Measurements from ENCODE around the gene PRKCZ. TPM values are rescaled to one million over a fixed set of nuclear protein-coding genes. Genes with fewer than 3 reads are reported as not detected.

PRKCZ gene
- total RNA-seq, 3 donors from 2014 or later (not counting 1 experiment from before 2014, with no cell fraction given) = 25.1 to 37.1 (median 30.5) TPM

DNA sequence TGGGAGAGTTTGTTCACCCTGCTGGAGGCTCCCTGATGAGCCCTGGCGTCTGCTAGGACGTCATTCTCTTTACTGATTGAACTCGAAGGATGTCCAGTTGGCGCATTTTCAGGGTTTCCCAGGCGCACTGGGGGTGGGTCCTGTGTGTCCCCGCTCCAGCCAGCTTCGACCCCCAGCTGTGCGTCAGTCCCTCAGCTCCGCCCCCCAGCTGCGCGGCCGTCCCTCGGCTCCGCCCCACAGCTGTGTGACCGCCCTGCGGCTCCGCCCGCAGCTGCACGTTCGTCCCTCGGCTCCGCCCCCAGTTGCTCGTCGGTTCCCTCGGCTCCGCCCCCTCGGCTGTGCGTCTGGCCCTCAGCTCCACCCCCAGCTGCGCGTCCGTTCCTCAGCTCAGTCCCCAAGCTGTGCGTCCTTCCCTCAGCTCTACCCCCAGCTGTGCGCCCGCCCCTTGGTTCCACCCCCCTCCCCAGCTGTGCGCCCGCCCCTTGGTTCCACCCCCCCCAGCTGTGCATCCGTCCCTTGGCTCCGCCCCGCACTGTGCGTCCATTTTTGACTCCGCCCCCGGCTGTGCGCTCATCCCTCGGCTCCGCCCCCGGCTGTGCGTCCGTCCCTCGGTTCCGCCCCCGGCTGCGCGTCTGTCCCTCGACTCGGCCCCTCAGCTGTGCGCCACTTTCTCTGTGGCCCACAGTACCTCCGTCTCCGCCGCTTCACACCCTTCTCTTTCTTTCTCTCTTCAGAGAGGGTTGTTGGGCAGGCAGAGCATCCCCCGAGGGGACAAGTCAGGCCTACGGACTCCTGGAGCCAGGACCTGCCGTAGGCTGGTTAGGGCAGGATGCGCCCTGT lies 83.0 kb downstream of the PRKCZ start:
- Mint-ChIP-seq H3K27me3 (ENCODE audit: low read depth in 2 of 2) (no peaks in the 10 kb centered on the region), H3K4me3 (peak overlapping the region; percentile 90), H3K4me1 (peaks cover 12 to 13% of the 10 kb centered on the region in 2 donors), H3K27ac (peak overlapping the region; percentile 94), H3K9me3 (no peaks in the 10 kb centered on the region), H3K36me3 (no peaks in the 10 kb centered on the region)
- TF ChIP-seq, protein P1, sequence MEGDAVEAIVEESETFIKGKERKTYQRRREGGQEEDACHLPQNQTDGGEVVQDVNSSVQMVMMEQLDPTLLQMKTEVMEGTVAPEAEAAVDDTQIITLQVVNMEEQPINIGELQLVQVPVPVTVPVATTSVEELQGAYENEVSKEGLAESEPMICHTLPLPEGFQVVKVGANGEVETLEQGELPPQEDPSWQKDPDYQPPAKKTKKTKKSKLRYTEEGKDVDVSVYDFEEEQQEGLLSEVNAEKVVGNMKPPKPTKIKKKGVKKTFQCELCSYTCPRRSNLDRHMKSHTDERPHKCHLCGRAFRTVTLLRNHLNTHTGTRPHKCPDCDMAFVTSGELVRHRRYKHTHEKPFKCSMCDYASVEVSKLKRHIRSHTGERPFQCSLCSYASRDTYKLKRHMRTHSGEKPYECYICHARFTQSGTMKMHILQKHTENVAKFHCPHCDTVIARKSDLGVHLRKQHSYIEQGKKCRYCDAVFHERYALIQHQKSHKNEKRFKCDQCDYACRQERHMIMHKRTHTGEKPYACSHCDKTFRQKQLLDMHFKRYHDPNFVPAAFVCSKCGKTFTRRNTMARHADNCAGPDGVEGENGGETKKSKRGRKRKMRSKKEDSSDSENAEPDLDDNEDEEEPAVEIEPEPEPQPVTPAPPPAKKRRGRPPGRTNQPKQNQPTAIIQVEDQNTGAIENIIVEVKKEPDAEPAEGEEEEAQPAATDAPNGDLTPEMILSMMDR (IDR thresholded peaks at IDR 0.05) = no peak
- Histone ChIP-seq H3K4me1 (ENCODE audit: control insufficient read depth, insufficient read depth, low read length) (peaks cover 19% of the 10 kb centered on the region), H3K4me3 (ENCODE audit: low read length) (peak overlapping the region; percentile 50), H3K36me3 (ENCODE audit: control insufficient read depth, insufficient read depth, low read length) (no peaks in the 10 kb centered on the region), H3K27ac (ENCODE audit: low read length) (peak overlapping the region; percentile 86), H3K9me3 (ENCODE audit: control insufficient read depth, insufficient read depth, low read length) (no peaks in the 10 kb centered on the region), H3K27me3 (ENCODE audit: control insufficient read depth, insufficient read depth, low read length) (no peaks in the 10 kb centered on the region)
- ATAC-seq (peak; percentile 88 to 96 (median 89)), DNase-seq (peak; percentile 98 to 100)
- WGBS (ENCODE audit: insufficient coverage) = 6% methylated on average over 62 of the region's 63 CpGs
- intact Hi-C loops (cut with micrococcal nuclease) = loop anchor here (1.0 kb wide), 2 partner anchors 66 to 224 kb away; no protein-coding TSS in a partner anchor

- H3K4me3 ChIP-seq (ENCODE audit: low read length) = peak overlapping the region; percentile 50
These were observed 83.6 kb downstream of the PRKCZ start for GRCh38 chr1:2133879-2134215.

DNA sequence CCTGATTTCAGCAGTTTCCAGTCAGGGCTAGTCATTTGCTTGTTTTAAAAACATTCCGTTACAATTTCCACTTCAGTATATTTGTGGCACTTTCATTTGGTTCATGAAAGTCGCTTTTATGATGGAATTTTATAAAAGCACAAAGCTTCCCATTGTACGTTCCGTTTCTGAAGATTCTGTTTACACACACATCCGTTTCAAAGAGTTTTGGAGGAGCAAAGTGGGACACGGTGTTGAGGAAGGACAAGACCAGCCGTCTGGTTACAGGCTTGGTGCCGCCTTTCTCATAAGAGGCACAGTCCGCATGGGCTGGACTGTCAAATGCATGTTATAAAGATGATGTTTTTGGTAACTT lies 84.0 kb downstream of the PRKCZ start:
- DNase-seq = no peak
- Mint-ChIP-seq H3K36me3 (no peaks in the 10 kb centered on the region), H3K4me3 (no peak overlapping the region)

More at GRCh38 chr1:2133879-2134215, 83.6 kb downstream of the PRKCZ start:
- TF ChIP-seq, protein P1 (IDR thresholded peaks at IDR 0.05) = no peak
- Histone ChIP-seq H3K27ac (ENCODE audit: low read length) (peak overlapping the region; percentile 86), H3K4me1 (ENCODE audit: control insufficient read depth, insufficient read depth, low read length) (peaks cover 19% of the 10 kb centered on the region), H3K27me3 (ENCODE audit: control insufficient read depth, insufficient read depth, low read length) (no peaks in the 10 kb centered on the region), H3K9me3 (ENCODE audit: control insufficient read depth, insufficient read depth, low read length) (no peaks in the 10 kb centered on the region), H3K36me3 (ENCODE audit: control insufficient read depth, insufficient read depth, low read length) (no peaks in the 10 kb centered on the region)
- Mint-ChIP-seq H3K36me3 (no peaks in the 10 kb centered on the region), H3K9me3 (no peaks in the 10 kb centered on the region), H3K27me3 (ENCODE audit: low read depth in 2 of 2) (no peaks in the 10 kb centered on the region), H3K27ac (peak overlapping the region; percentile 94), H3K4me1 (peaks cover 12 to 13% of the 10 kb centered on the region in 2 donors), H3K4me3 (no peak overlapping the region)
- intact Hi-C loops (cut with micrococcal nuclease) = loop anchor here (1.0 kb wide), 2 partner anchors 65 to 225 kb away; no protein-coding TSS in a partner anchor
- ATAC-seq (no peak), DNase-seq (no peak)
- 80% methylated on average over 17 of the region's 17 CpGs for WGBS (ENCODE audit: insufficient coverage)

More for the DNA sequence above, 84.0 kb downstream of the PRKCZ start:
- no peaks in the 10 kb centered on the region for H3K36me3 ChIP-seq (ENCODE audit: control insufficient read depth, insufficient read depth, low read length)
- TF ChIP-seq, protein P1 (IDR thresholded peaks at IDR 0.05) = no peak
- peaks cover 19% of the 10 kb centered on the region for H3K4me1 ChIP-seq (ENCODE audit: control insufficient read depth, insufficient read depth, low read length)
- no peaks in the 10 kb centered on the region for H3K9me3 ChIP-seq (ENCODE audit: control insufficient read depth, insufficient read depth, low read length)
- no peak for ATAC-seq
- H3K27me3 ChIP-seq (ENCODE audit: control insufficient read depth, insufficient read depth, low read length) = no peaks in the 10 kb centered on the region
- Mint-ChIP-seq H3K4me1 (peaks cover 12 to 13% of the 10 kb centered on the region in 2 donors), H3K27me3 (ENCODE audit: low read depth in 2 of 2) (no peaks in the 10 kb centered on the region), H3K9me3 (no peaks in the 10 kb centered on the region), H3K27ac (peak overlapping the region; percentile 50 to 94)
- WGBS (ENCODE audit: insufficient coverage) = 94% methylated on average over 9 of the region's 9 CpGs
- H3K4me3 ChIP-seq (ENCODE audit: low read length) = no peak overlapping the region
- intact Hi-C loops (cut with micrococcal nuclease) = no loop called here
- H3K27ac ChIP-seq (ENCODE audit: low read length) = peak overlapping the region; percentile 86
